ENCODE results near the gene TMEM98.
"Not testable (repeated sequence)": the region's sequence is repeated elsewhere in the genome, so short reads cannot be mapped to it uniquely, and the experiment has no call there.

Gene TMEM98

GRCh38 chr17:32943647-32944191 lies 15.8 kb downstream of the TMEM98 start:
- no peak for DNase-seq

DNA sequence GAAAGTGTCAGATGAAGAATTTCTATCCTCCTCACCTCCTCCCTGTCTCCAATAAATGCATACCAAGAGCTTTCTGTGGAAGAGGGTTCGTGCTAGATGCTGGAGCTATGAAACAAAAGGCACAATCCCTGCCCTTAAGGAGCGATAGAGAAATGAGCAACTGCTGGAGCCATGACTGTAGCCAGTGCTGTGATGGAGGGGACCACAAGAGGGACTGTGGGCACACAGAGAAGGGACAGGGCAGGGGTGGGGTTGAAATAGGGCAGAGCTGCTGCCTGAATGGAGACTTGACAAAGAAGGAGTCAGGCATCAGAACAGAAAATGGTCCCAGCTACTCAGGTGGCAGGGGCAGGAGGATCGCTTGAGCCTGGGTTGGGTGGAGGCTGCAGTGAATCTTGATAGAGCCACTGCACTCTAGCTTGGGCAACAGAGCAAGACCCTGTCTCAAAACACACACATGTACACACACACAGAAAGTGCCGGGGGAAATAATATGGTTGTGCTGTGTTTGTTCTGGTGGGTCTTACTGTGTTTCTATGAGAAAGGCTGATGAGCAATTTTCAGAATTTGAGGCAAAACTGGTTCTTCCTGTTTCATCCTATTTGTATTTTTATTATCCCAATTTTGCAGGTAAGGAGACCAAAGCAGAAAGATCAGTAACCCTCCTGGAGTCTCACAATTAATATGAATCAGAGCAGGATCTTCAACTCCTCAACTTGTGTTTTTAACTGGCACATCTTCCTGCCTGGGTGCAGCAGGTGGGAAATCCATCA lies 16.5 kb downstream of the TMEM98 start:
- no peak for DNase-seq

GRCh38 chr17:32946375-32947135 lies 18.6 kb downstream of the TMEM98 start:
- DNase-seq, result no peak

GRCh38 chr17:32947736-32948135 lies 19.8 kb downstream of the TMEM98 start:
- DNase-seq, result no peak

- no peak for DNase-seq
Measured at GRCh38 chr17:32949181-32949580, 21.2 kb downstream of the TMEM98 start.

GRCh38 chr17:32952491-32952890 lies 24.5 kb downstream of the TMEM98 start:
- not testable (repeated sequence) for DNase-seq

DNA sequence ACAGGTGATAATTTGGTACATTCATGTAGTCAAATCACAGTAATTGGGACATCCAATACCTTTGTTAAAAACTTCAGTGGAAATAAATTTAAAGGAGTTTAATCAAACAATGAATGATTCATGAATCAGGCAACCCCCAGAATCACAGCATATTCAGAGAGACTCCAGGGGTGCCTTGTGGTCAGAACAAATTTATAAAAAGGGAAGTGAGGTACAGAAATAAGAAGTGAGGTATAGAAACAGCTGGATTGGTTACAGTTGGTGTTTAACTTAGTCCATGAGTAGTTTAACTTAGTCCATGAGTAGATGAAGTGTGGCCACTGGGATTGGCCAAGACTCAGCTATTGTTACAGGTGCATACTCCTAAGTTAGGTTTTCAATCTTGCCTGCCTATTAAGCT lies 25.1 kb downstream of the TMEM98 start:
- no peak for DNase-seq

GRCh38 chr17:32953857-32954256 lies 25.9 kb downstream of the TMEM98 start:
- no peak for DNase-seq

- no peak for DNase-seq
Measured at GRCh38 chr17:32954477-32954876, 26.5 kb downstream of the TMEM98 start.

DNA sequence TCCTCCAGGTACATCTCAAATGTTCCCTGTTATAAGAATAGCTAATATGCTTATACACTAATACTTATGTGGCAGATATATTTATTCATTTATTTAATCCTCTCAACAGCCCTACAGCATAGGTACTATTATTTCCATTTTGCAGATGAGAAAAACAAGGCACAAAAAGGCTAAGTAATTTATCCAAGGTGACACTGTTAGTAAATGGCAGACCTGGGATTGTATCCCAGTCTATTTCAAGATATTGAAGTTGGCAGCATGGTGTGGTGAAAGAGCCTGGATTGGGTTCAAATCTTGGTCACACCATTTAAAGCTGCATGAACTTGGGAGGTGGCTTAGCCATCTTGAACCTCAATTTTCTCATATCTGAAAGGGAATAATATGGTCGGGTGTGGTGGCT lies 27.2 kb downstream of the TMEM98 start:
- DNase-seq, result no peak

DNA sequence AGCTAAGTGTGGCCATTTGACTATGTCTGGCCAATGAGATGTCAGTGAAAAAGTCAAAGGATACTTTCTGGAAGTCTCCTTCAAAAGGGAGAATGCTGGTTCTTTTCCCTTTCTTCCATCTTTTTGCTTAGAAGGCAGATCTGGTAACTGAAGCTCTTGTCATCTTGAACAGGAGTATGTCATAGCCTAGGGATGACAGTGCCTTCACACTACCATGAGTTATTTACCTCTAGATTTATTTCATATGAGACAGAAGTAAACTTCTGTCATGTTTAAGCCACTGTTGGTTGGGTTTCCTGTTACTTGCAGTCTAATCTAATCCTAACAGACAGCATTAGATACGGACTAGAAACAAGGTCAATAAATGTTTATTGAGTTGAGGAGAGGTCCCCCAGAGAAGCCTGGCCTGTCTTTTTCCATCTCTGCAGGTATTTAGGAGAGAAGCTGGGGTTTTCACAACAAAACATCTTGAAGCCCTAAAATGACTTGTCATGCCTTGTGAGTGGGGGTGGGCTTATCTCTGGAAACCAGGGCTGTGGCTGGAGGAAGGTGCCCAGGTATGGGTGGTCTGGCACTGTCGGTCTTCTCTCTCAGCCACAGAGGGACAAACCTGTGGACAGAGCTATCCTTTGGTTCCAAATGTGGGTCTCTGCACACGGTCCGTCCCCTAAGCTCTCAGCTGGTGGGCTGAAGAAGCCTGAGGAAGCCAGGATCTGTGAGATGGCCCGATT lies 28.5 kb downstream of the TMEM98 start:
- no peak for DNase-seq

- DNase-seq, result no peak
Measured at GRCh38 chr17:32958418-32958817, 30.5 kb downstream of the TMEM98 start.

DNA sequence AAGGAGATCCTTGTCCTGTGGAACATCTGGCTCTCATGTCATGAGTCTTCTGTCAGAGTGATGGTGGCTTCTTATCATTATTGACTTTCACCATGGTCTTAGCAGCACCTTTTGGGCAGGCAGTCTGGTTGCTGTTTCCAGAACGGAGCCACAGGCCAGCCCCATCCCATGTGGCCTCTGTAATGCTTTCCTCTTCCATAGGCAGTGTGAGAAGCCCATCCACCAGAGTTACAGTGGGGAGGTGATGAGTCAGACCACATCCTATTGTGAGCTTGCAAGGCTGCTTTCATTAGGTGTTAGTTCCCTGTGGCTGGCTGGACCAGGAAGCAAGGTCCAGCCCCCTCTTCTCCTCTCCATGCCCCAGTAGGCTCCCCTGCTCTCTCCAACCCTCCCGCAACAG lies 32.9 kb downstream of the TMEM98 start:
- DNase-seq, result no peak

GRCh38 chr17:32962320-32962711 lies 34.4 kb downstream of the TMEM98 start:
- DNase-seq, result no peak

DNA sequence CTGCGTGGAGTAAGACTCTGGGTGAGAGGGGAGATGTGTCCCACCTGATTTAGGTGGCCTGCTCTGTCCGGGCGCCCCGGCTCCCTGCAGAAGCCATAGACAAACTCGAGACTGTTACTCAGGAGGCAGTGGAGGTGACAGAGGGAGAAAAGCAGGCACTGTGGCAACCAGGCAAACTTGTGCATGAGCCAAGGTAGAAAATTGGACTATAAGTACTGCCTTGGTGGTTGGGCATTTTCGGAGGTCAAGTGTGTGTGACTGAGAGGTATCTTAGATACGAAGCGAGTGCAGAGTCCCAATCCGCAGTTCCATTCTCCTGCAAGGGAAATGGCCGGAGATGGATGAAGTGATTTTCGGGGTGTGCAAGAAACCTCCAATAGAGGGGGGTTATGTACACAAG lies 36.6 kb downstream of the TMEM98 start:
- DNase-seq, result no peak

GRCh38 chr17:32969231-32969630 lies 41.3 kb downstream of the TMEM98 start:
- not testable (repeated sequence) for DNase-seq

- DNase-seq, result no peak
Measured at GRCh38 chr17:32970281-32970680, 42.3 kb downstream of the TMEM98 start.

DNA sequence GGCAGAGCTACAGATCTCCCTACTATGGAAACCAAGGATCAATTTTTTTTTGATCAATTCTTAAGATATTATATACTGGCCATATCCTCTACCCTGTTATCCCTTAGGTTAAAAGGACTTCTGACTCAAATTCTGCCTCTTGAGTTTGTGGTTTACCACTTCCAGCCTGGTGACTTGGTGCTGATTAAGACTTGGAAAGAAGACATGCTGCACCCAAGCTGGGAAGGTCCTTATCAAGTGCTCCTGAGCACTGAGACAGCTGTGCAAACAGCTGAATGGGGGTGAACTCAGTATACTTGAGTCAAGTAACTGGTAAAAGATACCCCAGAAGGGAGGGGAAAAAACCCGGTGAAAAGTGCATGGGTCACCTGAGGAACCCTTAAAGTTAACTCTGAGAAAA lies 43.2 kb downstream of the TMEM98 start:
- no peak for DNase-seq

DNA sequence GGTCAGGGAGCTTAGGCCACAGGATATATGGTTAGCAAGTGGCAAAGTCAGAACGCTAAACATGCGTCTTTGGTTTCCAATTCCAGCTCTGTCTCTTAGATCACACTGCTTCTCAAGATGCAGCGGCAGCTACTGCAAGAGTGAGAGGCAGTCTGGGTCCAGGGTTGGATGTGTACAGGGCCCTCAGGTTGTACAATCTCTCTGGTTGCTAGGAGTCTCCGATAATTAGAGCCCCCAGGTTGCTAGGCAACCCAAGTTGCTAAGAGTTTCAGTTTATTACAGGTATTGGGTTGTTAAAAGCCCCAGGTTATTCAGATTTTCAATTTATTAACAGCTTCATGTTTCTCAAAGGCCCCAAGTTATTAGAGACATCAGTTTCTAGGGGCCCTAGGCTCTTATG lies 48.2 kb downstream of the TMEM98 start:
- no peak for DNase-seq

DNA sequence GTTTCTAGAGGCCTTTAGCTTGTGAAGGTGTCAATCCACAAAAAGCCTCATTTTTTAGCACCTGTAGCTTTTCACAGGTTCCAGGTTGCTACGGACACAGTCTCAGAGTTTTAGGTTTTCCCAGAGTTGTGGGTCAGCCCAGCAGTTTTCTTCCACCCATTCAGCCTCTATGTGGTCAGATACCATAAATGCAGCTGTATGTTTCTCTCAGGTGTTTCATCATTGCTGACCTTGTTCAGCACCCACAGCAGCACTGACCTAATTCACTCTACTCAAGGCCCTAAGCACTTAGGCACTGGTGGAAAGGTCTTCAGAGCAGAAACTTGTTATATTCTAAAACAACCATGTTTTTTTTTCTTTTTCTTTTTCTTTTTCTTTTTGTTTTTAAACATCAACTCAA lies 48.7 kb downstream of the TMEM98 start:
- no peak for DNase-seq

- no peak for DNase-seq
Measured at GRCh38 chr17:32980230-32980629, 52.3 kb downstream of the TMEM98 start.

GRCh38 chr17:32981611-32982010 lies 53.7 kb downstream of the TMEM98 start:
- DNase-seq, result not testable (repeated sequence)

- no peak for DNase-seq
Measured at GRCh38 chr17:32985050-32985756, 57.2 kb downstream of the TMEM98 start.
